Left hindlimb (tissue), 1 donor: ENCODE data around the gene PLA2G7.
"Not testable (repeated sequence)": the region's sequence is repeated elsewhere in the genome, so short reads cannot be mapped to it uniquely, and the experiment has no call there.

Experiments used
- DNase-seq: peaks from one replicate; pipeline ENCODE4 v3.0.0-alpha.2; 2018

PLA2G7 gene

GRCh38 chr6:46746696-46747095 is 11.5 kb upstream of the PLA2G7 start, which contains the start of gene ANKRD66:
TSS of gene ANKRD66 (plus strand) at chr6:46746933. CDS start at chr6:46751949, 5,016 bp downstream.
- DNase-seq = no peak

- DNase-seq = no peak
Measured at GRCh38 chr6:46745973-46746372, 10.8 kb upstream of the PLA2G7 start.

- not testable (repeated sequence) for DNase-seq
Measured at GRCh38 chr6:46744159-46744725, 9.1 kb upstream of the PLA2G7 start.

GRCh38 chr6:46743425-46744158 is 8.4 kb upstream of the PLA2G7 start:
- no peak for DNase-seq

GRCh38 chr6:46741910-46742309 is 6.7 kb upstream of the PLA2G7 start:
- no peak for DNase-seq

GRCh38 chr6:46741482-46741881 is 6.3 kb upstream of the PLA2G7 start:
- DNase-seq = no peak

GRCh38 chr6:46736906-46737305 is 1.7 kb upstream of the PLA2G7 start:
- DNase-seq = no peak

GRCh38 chr6:46735720-46736031 is 501 bp upstream of the PLA2G7 start:
- no peak for DNase-seq

- DNase-seq = no peak
Measured at GRCh38 chr6:46733341-46733801, 1.8 kb downstream of the PLA2G7 start.

- DNase-seq = no peak
Measured at GRCh38 chr6:46730921-46731461, 4.2 kb downstream of the PLA2G7 start.

- no peak for DNase-seq
Measured at GRCh38 chr6:46729787-46730326, 5.3 kb downstream of the PLA2G7 start.

- DNase-seq = no peak
Measured at GRCh38 chr6:46720401-46720800, 14.8 kb downstream of the PLA2G7 start.

- DNase-seq = no peak
Measured at GRCh38 chr6:46719099-46719498, 16.1 kb downstream of the PLA2G7 start.

- no peak for DNase-seq
Measured at GRCh38 chr6:46715141-46715540, 20.0 kb downstream of the PLA2G7 start.

- DNase-seq = no peak
Measured at GRCh38 chr6:46711491-46711890, 23.7 kb downstream of the PLA2G7 start.

- no peak for DNase-seq
Measured at GRCh38 chr6:46706464-46706863, 28.7 kb downstream of the PLA2G7 start.

- no peak for DNase-seq
Measured at GRCh38 chr6:46704562-46704961, 30.6 kb downstream of the PLA2G7 start.

- no peak for DNase-seq
Measured at GRCh38 chr6:46699970-46700369, 35.2 kb downstream of the PLA2G7 start.

- DNase-seq = no peak
Measured at GRCh38 chr6:46690911-46691451, 44.2 kb downstream of the PLA2G7 start.

GRCh38 chr6:46690141-46690755 is 44.9 kb downstream of the PLA2G7 start:
- DNase-seq = no peak

- no peak for DNase-seq
Measured at GRCh38 chr6:46689657-46690056, 45.5 kb downstream of the PLA2G7 start.

- no peak for DNase-seq
Measured at GRCh38 chr6:46688966-46689335, 46.2 kb downstream of the PLA2G7 start.
